Choroid plexus epithelial cell (primary cell): ENCODE measurements around the gene ASCC2.
"Not testable (repeated sequence)": the region's sequence is repeated elsewhere in the genome, so short reads cannot be mapped to it uniquely, and the experiment has no call there.

Experiments used
- DNase-seq: peaks from one replicate; pipeline ENCODE4 v3.0.0-alpha.2; 2010; ENCODE audit warnings: low read depth
- H3K4me3 ChIP-seq: 2 replicates; pipeline ENCODE4 v1.5.1; 2011; ENCODE audit warnings: low read depth, mild to moderate bottlenecking, control low read depth, low read length, moderate library complexity
- TF ChIP-seq, protein P1 (sequence below): conservative IDR thresholded peaks from 2 replicates; pipeline ENCODE4 v1.5.1; 2011; ENCODE audit warnings: low read depth, mild to moderate bottlenecking, control low read depth, inconsistent platforms, low read length, moderate library complexity

Gene ASCC2

DNA sequence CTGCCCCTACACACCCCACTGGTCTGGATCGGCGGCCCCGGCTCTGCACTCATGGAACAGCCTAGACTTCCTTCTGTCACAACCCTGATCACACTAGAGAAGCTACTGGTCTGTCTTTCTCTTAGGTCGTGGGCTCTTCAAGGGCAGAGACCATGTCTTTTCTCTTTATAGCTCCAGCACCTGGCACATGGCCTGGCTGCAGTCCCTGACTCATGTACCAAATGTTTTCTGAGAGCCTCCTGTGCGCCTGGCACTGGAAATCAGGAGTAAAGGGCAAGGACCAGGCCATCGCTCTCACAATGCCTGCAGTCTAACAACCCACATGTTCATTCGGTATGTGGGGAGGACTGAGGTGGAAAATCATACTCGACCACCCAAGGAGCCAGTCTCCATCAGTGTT lies 7.5 kb downstream of the ASCC2 start:
- H3K4me3 ChIP-seq, result no peak overlapping the region
- DNase-seq, result no peak
- TF ChIP-seq, protein P1, sequence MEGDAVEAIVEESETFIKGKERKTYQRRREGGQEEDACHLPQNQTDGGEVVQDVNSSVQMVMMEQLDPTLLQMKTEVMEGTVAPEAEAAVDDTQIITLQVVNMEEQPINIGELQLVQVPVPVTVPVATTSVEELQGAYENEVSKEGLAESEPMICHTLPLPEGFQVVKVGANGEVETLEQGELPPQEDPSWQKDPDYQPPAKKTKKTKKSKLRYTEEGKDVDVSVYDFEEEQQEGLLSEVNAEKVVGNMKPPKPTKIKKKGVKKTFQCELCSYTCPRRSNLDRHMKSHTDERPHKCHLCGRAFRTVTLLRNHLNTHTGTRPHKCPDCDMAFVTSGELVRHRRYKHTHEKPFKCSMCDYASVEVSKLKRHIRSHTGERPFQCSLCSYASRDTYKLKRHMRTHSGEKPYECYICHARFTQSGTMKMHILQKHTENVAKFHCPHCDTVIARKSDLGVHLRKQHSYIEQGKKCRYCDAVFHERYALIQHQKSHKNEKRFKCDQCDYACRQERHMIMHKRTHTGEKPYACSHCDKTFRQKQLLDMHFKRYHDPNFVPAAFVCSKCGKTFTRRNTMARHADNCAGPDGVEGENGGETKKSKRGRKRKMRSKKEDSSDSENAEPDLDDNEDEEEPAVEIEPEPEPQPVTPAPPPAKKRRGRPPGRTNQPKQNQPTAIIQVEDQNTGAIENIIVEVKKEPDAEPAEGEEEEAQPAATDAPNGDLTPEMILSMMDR, result no peak

DNA sequence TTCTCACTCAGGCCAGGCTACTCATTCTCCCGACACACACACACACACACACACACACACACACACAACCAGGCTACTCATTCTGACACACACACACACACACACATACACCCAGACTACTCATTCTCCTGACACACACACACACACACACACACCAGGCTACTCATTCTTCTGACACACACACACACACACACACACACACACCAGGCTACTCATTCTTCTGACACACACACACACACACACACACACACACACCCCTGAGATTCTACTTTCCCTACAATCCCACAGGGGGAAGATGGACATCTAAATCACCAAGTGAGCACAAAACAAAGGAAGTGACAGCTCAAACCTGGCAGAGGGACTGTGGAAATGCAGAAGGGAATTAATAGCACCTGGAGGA lies 10.3 kb downstream of the ASCC2 start:
- not testable (repeated sequence) for H3K4me3 ChIP-seq
- peak; percentile 86 for DNase-seq

DNA sequence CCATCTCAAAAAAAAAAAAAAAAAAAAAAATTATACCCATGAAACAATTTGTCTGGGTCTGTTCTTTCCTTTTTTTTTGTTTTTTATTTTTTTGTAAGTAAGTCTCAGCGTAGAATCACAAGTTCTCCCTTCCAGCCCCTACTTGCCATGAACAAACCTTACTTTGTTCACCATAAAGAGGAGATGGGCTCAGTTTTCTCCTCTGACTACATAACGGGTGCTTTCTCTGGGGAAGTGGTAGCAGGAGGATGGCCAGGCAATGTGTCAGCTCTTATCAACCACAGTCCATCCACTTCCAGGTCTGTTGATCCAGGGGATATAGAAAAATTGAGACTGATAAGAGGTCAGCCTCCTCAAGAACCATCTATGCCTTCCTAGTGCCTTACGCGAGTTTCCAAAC lies 11.0 kb downstream of the ASCC2 start:
- TF ChIP-seq, protein P1, result no peak
- DNase-seq, result no peak
- no peak overlapping the region for H3K4me3 ChIP-seq

DNA sequence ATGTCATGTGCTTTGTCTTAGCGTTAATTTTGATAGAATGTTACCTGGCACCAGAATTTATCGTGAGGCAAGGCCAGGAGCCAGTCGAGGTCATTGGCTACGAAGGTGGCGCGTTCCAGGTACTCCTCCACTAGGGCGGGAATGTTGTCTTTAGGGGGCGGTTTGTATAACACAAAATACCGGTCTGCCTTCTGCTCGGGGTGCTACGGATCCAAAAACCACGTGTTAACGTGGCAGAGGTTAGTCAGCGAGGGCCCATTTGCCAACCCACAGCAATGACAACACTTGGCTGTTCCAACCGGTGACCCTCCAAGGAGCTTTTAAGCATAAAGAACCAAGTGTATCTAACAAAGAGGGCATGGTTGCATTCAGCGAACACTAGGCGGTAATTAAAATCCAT lies 12.5 kb downstream of the ASCC2 start:
- H3K4me3 ChIP-seq, result no peak overlapping the region
- TF ChIP-seq, protein P1, result no peak
- DNase-seq, result no peak

DNA sequence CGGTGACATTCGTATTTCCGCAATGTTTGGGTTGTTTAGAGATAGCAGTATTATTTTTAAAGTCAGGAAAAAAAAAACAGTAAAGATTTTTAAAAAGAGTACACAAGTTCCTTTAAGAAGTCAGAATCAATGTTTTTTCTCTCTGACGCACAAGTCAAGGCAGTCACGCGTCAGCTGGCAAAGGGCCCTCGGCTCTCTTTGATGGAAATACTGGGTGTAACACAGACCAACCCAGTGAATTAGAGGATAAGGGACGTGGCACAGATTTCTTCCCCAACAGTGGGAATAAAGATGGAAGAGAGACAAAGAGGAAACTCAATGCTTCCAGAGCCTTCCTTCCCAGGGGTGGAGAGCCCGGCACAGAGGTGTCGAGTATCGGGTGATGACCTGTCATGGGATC lies 13.4 kb downstream of the ASCC2 start:
- H3K4me3 ChIP-seq, result no peak overlapping the region
- TF ChIP-seq, protein P1, result no peak
- no peak for DNase-seq

DNA sequence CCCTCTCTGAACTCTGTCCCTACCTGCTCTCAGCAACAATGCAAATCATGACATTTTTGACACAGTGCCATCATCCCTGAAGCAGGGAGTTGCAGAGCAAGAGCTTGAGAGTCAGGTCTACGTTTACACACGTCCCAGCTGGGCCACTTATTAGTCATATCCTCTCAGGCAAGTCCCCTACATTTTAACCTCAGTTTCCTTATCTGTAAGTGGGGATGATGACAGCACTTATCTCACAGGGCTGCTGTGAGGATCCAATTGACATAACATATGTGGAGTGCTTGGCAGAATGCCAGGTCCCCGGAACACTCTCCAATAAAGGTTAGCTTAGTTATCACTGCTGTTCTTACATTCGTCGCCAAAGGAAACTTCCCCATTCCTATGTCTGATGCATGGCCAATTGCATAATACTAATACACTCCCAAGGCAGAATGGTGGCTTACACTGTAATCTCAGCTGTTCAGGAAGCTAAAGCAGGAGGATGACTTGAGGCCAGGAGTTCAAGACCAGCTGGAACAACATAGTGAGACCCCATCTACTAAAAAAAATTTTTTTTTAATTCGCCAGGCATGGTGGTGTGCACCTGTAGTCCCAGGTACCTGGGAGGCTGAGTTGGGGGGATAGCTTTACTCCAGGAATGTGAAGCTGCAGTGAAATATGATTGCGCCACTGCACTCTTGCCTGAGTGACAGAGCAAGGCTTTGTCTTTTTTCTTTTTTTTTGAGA lies 16.6 kb downstream of the ASCC2 start:
- TF ChIP-seq, protein P1, result no peak
- DNase-seq, result peak; percentile 98
- no peak overlapping the region for H3K4me3 ChIP-seq

DNA sequence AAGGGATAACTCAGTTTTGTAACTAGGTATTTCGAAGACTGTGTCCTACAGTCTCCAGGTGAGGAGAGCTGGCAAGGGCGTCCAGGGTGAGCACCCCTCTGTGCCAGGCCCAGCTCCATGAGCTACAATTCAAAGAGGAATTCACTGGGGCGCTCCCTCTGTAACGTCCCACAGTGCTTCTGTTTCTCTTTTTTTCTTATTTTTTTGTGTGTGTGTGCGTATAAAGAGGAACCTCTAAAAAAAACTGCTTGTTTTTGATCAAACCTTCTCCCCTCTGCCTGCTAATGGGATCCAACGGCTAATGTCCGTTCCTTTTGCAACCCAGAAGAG lies 17.1 kb downstream of the ASCC2 start:
- DNase-seq, result no peak
- H3K4me3 ChIP-seq, result no peak overlapping the region
- TF ChIP-seq, protein P1, result no peak
